Brain pericyte (primary cell): ENCODE results near the gene ITFG1.
"Not testable (repeated sequence)": the region's sequence is repeated elsewhere in the genome, so short reads cannot be mapped to it uniquely, and the experiment has no call there.

ENCODE experiments used
- DNase-seq: peaks from one replicate; pipeline ENCODE4 v3.0.0-alpha.2; 2012; ENCODE audit warnings: low read depth, low spot score

ITFG1 gene

GRCh38 chr16:47424846-47425245, 36.0 kb downstream of the ITFG1 start:
- DNase-seq: no peak

GRCh38 chr16:47416869-47417268, 44.0 kb downstream of the ITFG1 start:
- no peak for DNase-seq

- DNase-seq: peak; percentile 55
These were observed 47.8 kb downstream of the ITFG1 start for GRCh38 chr16:47413041-47413440.

GRCh38 chr16:47408491-47408890, 52.4 kb downstream of the ITFG1 start:
- DNase-seq: no peak

GRCh38 chr16:47395733-47396498, 64.9 kb downstream of the ITFG1 start:
- DNase-seq: no peak

- no peak for DNase-seq
These were observed 68.8 kb downstream of the ITFG1 start for GRCh38 chr16:47392081-47392480.

- DNase-seq: no peak
These were observed 72.2 kb downstream of the ITFG1 start for GRCh38 chr16:47388705-47389104.

GRCh38 chr16:47387026-47387734, 73.7 kb downstream of the ITFG1 start:
- DNase-seq: no peak

- DNase-seq: no peak
These were observed 74.6 kb downstream of the ITFG1 start for GRCh38 chr16:47386201-47386718.

GRCh38 chr16:47382362-47382761, 78.5 kb downstream of the ITFG1 start:
- DNase-seq: no peak

GRCh38 chr16:47377154-47377553, 83.7 kb downstream of the ITFG1 start:
- DNase-seq: no peak

GRCh38 chr16:47375423-47375822, 85.4 kb downstream of the ITFG1 start:
- no peak for DNase-seq

GRCh38 chr16:47374629-47375028, 86.2 kb downstream of the ITFG1 start:
- DNase-seq: no peak

GRCh38 chr16:47371271-47372014, 89.4 kb downstream of the ITFG1 start:
- DNase-seq: no peak

GRCh38 chr16:47370536-47370935, 90.3 kb downstream of the ITFG1 start:
- DNase-seq: no peak

GRCh38 chr16:47366228-47366627, 94.6 kb downstream of the ITFG1 start:
- no peak for DNase-seq

GRCh38 chr16:47363761-47364160, 97.1 kb downstream of the ITFG1 start:
- DNase-seq: no peak

GRCh38 chr16:47359478-47359877, 101.4 kb downstream of the ITFG1 start:
- no peak for DNase-seq

- no peak for DNase-seq
These were observed 102.0 kb downstream of the ITFG1 start for GRCh38 chr16:47358816-47359215.

GRCh38 chr16:47349029-47349428, 111.8 kb downstream of the ITFG1 start:
- not testable (repeated sequence) for DNase-seq

GRCh38 chr16:47347021-47347696, 113.7 kb downstream of the ITFG1 start:
- DNase-seq: not testable (repeated sequence)

- no peak for DNase-seq
These were observed 118.8 kb downstream of the ITFG1 start for GRCh38 chr16:47342055-47342454.
